B cell (primary cell): Measurements from ENCODE around the gene FKRP.

Source experiments
- CTCF ChIP-seq: fragments of 200-600 bp; IDR thresholded peaks from one replicate; pipeline ENCODE4 v1.8.0; 2022; ENCODE audit warnings: antibody characterized with exemption, mild to moderate bottlenecking
- EZH2 ChIP-seq: IDR thresholded peaks from 2 replicates; pipeline ENCODE4 v1.6.1; 2012; ENCODE audit warnings: borderline replicate concordance, low read depth, mild to moderate bottlenecking, moderate library complexity, low read length; ENCODE audit not compliant: insufficient read depth, poor library complexity, severe bottlenecking

GRCh38 chr19:46736531-46737297 lies 9.1 kb upstream of the FKRP start:
- TF ChIP-seq CTCF (no peak), EZH2 (no peak)
